ENCODE measurements around the gene CYB561D2. TPM values are rescaled to one million over a fixed set of nuclear protein-coding genes. Genes with fewer than 3 reads are reported as not detected.

The CYB561D2 gene
- total and polyA plus RNA-seq, 3 experiments from 2014 or later: 32.4 to 78.2 (median 37.7) TPM

DNA sequence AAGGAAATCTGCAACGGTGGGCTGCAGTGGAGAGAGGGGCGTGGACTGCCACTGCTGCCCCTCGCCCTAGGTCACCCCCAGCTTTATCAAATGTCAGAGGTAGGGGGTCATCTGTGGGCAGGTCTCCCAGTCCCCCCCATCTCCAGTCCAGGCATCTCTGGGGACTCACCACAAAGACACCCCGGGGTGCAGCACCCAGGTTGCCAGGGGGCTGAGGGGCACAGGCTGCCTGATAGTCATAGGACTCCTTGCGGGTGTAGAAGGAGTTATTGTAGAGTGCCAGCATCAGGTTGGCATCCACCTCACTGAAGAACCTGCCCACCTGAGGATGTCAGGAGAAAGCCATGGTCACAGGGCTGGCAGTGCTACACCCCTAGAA lies 15.2 kb downstream of the CYB561D2 start:
- no peak for DNase-seq
- peaks cover 25% of the 10 kb centered on the region for H3K4me1 ChIP-seq (ENCODE audit: insufficient read depth, low read length)
- peak overlapping the region; percentile 88 for H3K27ac ChIP-seq (ENCODE audit: low read depth, low read length)
- ChIA-PET CTCF (interaction anchor here (0.8 to 1.5 kb wide), 8 partner anchors 10 to 203 kb away, joined by 3 to 7 read pairs (median 4); partner anchors contain the start of genes CYB561D2, HEMK1 and NPRL2), POLR2A (interaction anchor here (0.5 to 1.6 kb wide), 8 partner anchors 12 to 287 kb away, joined by 3 to 9 read pairs (median 4); no protein-coding TSS in a partner anchor)
- H3K36me3 ChIP-seq (ENCODE audit: insufficient read depth, low read length): no peaks in the 10 kb centered on the region
- H3K4me3 ChIP-seq (ENCODE audit: low read length): peak overlapping the region; percentile 94
- Mint-ChIP-seq H3K36me3 (peaks cover 0 to 6% (median 0%) of the 10 kb centered on the region in 3 donors), H3K27me3 (no peaks in the 10 kb centered on the region), H3K27ac (peak overlapping the region; percentile 89 to 99 (median 94)), H3K9me3 (no peaks in the 10 kb centered on the region), H3K4me3 (peak overlapping the region; percentile 80 to 96 (median 88)), H3K4me1 (peaks cover 14 to 48% (median 19%) of the 10 kb centered on the region in 3 donors)
- H3K9me3 ChIP-seq (ENCODE audit: low read length): no peaks in the 10 kb centered on the region
- no peaks in the 10 kb centered on the region for H3K27me3 ChIP-seq (ENCODE audit: insufficient read depth, low read length, poor library complexity, severe bottlenecking)

DNA sequence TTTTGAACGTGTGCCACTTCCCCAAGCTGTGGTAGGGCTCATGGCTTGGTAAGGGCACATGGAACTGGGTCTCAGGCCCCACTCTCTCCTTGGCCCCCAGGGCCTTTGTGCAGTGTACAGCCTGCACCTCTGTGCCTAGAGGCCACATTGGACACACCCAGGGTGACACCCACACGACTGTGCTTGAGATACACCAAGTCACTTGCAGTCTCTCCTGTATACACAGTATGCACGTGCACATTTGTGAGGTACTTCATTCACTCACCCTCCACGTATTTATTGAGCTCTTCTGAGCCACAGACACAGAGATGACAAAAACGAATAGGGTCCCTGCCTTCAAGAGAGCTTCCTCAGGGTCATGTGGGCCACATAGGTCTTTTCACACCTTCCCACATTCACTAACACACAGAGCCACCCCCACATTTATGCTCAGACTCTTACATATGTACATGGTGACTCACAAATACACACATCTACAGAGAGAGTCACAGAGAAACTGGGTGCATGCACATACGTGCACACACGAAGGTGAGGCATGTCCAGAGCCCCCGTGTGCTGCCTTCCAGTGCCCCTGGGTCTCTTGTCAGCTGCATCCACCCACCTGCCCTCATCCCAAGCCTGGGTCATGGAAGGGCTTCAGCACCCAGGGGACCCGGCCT lies 18.5 kb downstream of the CYB561D2 start:
- Mint-ChIP-seq H3K27ac (peak overlapping the region in 4 of 8 donors; percentile 1 to 69 (median 39)), H3K27me3 (no peaks in the 10 kb centered on the region), H3K4me3 (no peak overlapping the region), H3K4me1 (peaks cover 14 to 39% (median 19%) of the 10 kb centered on the region in 3 donors), H3K36me3 (peaks cover 0 to 6% (median 0%) of the 10 kb centered on the region in 3 donors), H3K9me3 (no peaks in the 10 kb centered on the region)
- H3K4me1 ChIP-seq (ENCODE audit: insufficient read depth, low read length): peaks cover 23% of the 10 kb centered on the region
- ChIA-PET POLR2A (no interaction called here), CTCF (interaction anchor here (0.7 to 1.4 kb wide), 2 partner anchors 174 to 181 kb away, joined by 3 to 4 read pairs; no protein-coding TSS in a partner anchor)
- H3K27me3 ChIP-seq (ENCODE audit: insufficient read depth, low read length, poor library complexity, severe bottlenecking): no peaks in the 10 kb centered on the region
- no peaks in the 10 kb centered on the region for H3K9me3 ChIP-seq (ENCODE audit: low read length)
- no peak for DNase-seq
- H3K4me3 ChIP-seq (ENCODE audit: low read length): no peak overlapping the region
- no peaks in the 10 kb centered on the region for H3K36me3 ChIP-seq (ENCODE audit: insufficient read depth, low read length)
- no peak overlapping the region for H3K27ac ChIP-seq (ENCODE audit: low read depth, low read length)

DNA sequence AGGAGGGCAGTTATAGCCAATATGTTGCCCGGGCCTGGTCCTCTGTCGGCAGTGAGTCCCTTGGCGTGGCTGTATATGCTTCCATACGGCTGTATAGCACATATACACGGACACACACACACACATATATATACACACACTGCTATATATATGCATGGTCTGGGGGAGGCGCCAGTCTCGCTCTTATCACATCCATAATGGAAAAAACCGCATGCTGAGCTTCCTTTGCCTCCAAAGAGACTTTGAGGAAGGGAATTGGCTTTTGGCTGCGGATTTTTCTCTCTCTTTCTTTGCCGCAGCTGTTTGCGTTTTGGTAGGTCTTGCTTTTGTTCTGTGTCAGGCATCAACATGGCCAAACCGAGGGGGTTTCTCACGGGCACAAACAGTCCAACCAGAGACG lies 19.9 kb downstream of the CYB561D2 start:
- H3K27me3 ChIP-seq (ENCODE audit: insufficient read depth, low read length, poor library complexity, severe bottlenecking): no peaks in the 10 kb centered on the region
- peaks cover 14% of the 10 kb centered on the region for H3K4me1 ChIP-seq (ENCODE audit: insufficient read depth, low read length)
- H3K9me3 Mint-ChIP-seq: no peaks in the 10 kb centered on the region
- no peak overlapping the region for H3K27ac ChIP-seq (ENCODE audit: low read depth, low read length)
- peak overlapping the region in 1 of 8 donors; percentile 28 for H3K27ac Mint-ChIP-seq
- H3K4me3 Mint-ChIP-seq: peak overlapping the region in 1 of 7 donors; percentile 38
- H3K36me3 Mint-ChIP-seq: peaks cover 0 to 1% (median 0%) of the 10 kb centered on the region in 3 donors
- no peaks in the 10 kb centered on the region for H3K27me3 Mint-ChIP-seq
- H3K4me3 ChIP-seq (ENCODE audit: low read length): no peak overlapping the region
- H3K4me1 Mint-ChIP-seq: peaks cover 9 to 30% (median 14%) of the 10 kb centered on the region in 3 donors
- no peaks in the 10 kb centered on the region for H3K36me3 ChIP-seq (ENCODE audit: insufficient read depth, low read length)
- DNase-seq: no peak
- POLR2A ChIA-PET: no interaction called here
- CTCF ChIA-PET: interaction anchor here (1.1 to 2.0 kb wide), 2 partner anchors 23 to 124 kb away, joined by 3 to 5 read pairs; no protein-coding TSS in a partner anchor
- no peaks in the 10 kb centered on the region for H3K9me3 ChIP-seq (ENCODE audit: low read length)

GRCh38 chr3:50371133-50371685 lies 20.5 kb downstream of the CYB561D2 start:
- H3K27ac ChIP-seq (ENCODE audit: low read depth, low read length): no peak overlapping the region
- no peaks in the 10 kb centered on the region for H3K9me3 ChIP-seq (ENCODE audit: low read length)
- CTCF ChIA-PET: interaction anchor here (1.1 to 2.0 kb wide), 2 partner anchors 24 to 125 kb away, joined by 3 to 5 read pairs; no protein-coding TSS in a partner anchor
- H3K27me3 ChIP-seq (ENCODE audit: insufficient read depth, low read length, poor library complexity, severe bottlenecking): no peaks in the 10 kb centered on the region
- Mint-ChIP-seq H3K4me3 (no peak overlapping the region), H3K27me3 (no peaks in the 10 kb centered on the region), H3K36me3 (no peaks in the 10 kb centered on the region), H3K27ac (peak overlapping the region in 1 of 8 donors; percentile 72), H3K4me1 (peaks cover 3 to 24% (median 10%) of the 10 kb centered on the region in 3 donors), H3K9me3 (no peaks in the 10 kb centered on the region)
- POLR2A ChIA-PET: no interaction called here
- H3K4me3 ChIP-seq (ENCODE audit: low read length): no peak overlapping the region
- DNase-seq: no peak
- H3K4me1 ChIP-seq (ENCODE audit: insufficient read depth, low read length): peaks cover 8% of the 10 kb centered on the region
- no peaks in the 10 kb centered on the region for H3K36me3 ChIP-seq (ENCODE audit: insufficient read depth, low read length)

- H3K4me3 ChIP-seq (ENCODE audit: low read length): no peak overlapping the region
- DNase-seq: peak in 1 of 5 donors; percentile 29
- no peak overlapping the region for H3K27ac ChIP-seq (ENCODE audit: low read depth, low read length)
- H3K4me1 Mint-ChIP-seq: peaks cover 0 to 13% (median 6%) of the 10 kb centered on the region in 3 donors
- no peaks in the 10 kb centered on the region for H3K27me3 ChIP-seq (ENCODE audit: insufficient read depth, low read length, poor library complexity, severe bottlenecking)
- POLR2A ChIA-PET: no interaction called here
- H3K9me3 ChIP-seq (ENCODE audit: low read length): no peaks in the 10 kb centered on the region
- peak overlapping the region in 1 of 8 donors; percentile 88 for H3K27ac Mint-ChIP-seq
- no peaks in the 10 kb centered on the region for H3K9me3 Mint-ChIP-seq
- CTCF ChIA-PET: no interaction called here
- H3K36me3 ChIP-seq (ENCODE audit: insufficient read depth, low read length): no peaks in the 10 kb centered on the region
- H3K4me1 ChIP-seq (ENCODE audit: insufficient read depth, low read length): no peaks in the 10 kb centered on the region
- no peaks in the 10 kb centered on the region for H3K36me3 Mint-ChIP-seq
- no peak overlapping the region for H3K4me3 Mint-ChIP-seq
- H3K27me3 Mint-ChIP-seq: no peaks in the 10 kb centered on the region
These were observed 21.7 kb downstream of the CYB561D2 start for GRCh38 chr3:50372349-50372748.

DNA sequence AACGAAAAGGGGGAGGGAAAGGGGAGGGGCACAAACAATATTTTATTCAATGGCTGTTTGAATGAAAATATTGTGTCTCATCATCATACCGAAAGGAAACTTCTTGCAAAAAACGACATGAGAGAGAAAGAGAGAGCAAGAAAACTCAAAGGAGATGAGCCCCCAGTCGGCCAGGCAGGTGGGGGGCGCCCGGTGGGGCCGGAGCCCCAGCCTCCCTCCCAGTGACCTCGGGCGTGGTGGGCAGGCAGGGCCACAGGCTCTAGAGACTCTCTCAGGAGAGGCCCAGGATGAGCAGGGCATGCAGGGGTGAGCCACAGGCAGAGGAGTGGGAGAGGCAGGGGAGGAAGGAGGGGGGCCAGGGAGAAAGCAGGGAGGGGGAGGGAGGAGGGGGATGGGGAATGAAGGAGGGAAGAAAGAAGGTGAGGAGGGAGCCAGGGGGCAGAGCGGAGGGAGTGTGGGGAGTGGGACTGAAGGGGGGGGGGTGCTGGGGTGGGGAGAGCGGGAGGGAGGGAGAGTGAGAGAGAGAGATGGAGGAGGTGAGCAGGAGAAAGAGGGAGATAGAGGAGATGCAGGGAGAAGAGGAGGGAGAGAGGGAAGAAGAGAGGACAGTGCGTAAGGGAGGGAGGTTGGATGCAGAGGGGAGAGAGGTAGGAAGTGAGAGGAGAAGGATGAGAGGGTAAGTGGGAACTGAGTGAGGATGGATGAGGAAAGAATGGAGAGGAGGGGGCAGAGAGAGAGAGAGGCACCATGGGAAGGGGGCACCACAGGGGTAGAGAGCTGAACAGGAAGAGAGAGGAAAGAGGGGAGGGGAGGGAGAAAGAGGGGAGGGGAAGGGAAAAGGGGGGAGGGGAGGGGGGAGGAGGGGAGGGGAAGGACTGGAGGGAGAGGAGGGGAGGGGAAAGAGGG lies 22.7 kb downstream of the CYB561D2 start:
- CTCF ChIA-PET: no interaction called here
- no peaks in the 10 kb centered on the region for H3K36me3 Mint-ChIP-seq
- H3K27me3 Mint-ChIP-seq: no peaks in the 10 kb centered on the region
- peak overlapping the region in 1 of 8 donors; percentile 75 for H3K27ac Mint-ChIP-seq
- H3K9me3 Mint-ChIP-seq: no peaks in the 10 kb centered on the region
- Histone ChIP-seq H3K4me1 (ENCODE audit: insufficient read depth, low read length) (no peaks in the 10 kb centered on the region), H3K36me3 (ENCODE audit: insufficient read depth, low read length) (no peaks in the 10 kb centered on the region), H3K4me3 (ENCODE audit: low read length) (no peak overlapping the region), H3K9me3 (ENCODE audit: low read length) (no peaks in the 10 kb centered on the region), H3K27me3 (ENCODE audit: insufficient read depth, low read length, poor library complexity, severe bottlenecking) (no peaks in the 10 kb centered on the region), H3K27ac (ENCODE audit: low read depth, low read length) (no peak overlapping the region)
- H3K4me1 Mint-ChIP-seq: peaks cover 0 to 8% (median 4%) of the 10 kb centered on the region in 3 donors
- no peak overlapping the region for H3K4me3 Mint-ChIP-seq
- DNase-seq: no peak
- POLR2A ChIA-PET: no interaction called here

DNA sequence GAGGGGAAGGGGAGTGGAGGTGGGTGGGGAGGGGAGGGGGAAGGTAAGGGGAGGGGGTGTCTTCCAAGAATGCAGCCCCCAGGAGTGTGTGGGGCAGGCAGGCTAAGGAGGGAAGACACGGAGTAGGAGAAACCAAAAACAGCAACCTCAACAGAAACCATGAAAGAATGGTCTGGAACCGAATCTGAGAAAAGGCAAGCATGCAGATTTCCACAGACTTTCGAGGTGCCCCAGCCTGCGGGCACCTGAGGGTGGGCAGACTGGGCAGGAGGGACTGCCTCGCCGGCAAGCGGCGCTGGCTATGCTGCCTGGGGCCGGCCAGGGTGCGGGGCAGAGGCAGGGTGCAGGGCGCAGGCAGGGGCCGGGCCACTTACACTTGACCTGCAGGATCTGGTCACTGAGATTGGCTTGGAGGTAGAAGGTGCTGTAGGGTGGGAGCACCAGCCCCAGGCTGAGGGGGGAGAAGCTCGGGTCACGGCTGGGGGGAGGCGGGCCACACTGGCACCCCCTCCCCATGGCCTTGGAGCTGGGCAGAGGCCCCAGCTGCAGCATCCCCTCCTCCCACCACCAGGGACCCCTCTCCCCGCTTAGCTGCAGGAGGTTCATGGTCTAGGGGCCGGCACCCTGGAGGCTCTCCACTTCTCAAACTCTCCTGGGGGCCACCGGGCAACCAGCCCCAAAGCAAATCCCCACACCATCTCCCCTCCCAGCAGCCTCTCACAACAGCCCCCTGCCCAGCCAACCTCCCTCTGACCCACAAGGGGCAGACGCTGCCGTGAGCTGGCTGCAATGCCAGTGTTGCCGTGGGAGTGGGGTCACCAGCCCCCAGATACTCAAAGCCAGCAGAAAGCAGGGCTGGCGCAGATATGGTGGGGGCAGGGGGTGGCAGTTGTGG lies 23.9 kb downstream of the CYB561D2 start:
- DNase-seq: no peak
- Mint-ChIP-seq H3K4me3 (no peak overlapping the region), H3K27ac (no peak overlapping the region), H3K4me1 (peaks cover 0 to 1% (median 0%) of the 10 kb centered on the region in 3 donors), H3K27me3 (no peaks in the 10 kb centered on the region), H3K36me3 (no peaks in the 10 kb centered on the region), H3K9me3 (no peaks in the 10 kb centered on the region)
- H3K36me3 ChIP-seq (ENCODE audit: insufficient read depth, low read length): no peaks in the 10 kb centered on the region
- H3K9me3 ChIP-seq (ENCODE audit: low read length): no peaks in the 10 kb centered on the region
- CTCF ChIA-PET: no interaction called here
- H3K4me1 ChIP-seq (ENCODE audit: insufficient read depth, low read length): no peaks in the 10 kb centered on the region
- no peaks in the 10 kb centered on the region for H3K27me3 ChIP-seq (ENCODE audit: insufficient read depth, low read length, poor library complexity, severe bottlenecking)
- POLR2A ChIA-PET: no interaction called here
- no peak overlapping the region for H3K27ac ChIP-seq (ENCODE audit: low read depth, low read length)
- no peak overlapping the region for H3K4me3 ChIP-seq (ENCODE audit: low read length)

All from CD8-positive, alpha-beta memory T cell (primary cell).